ENCODE results near the gene NTRK3. TPM values are rescaled to one million over a fixed set of nuclear protein-coding genes. Genes with fewer than 3 reads are reported as not detected.

NTRK3 gene
- total and polyA plus RNA-seq, 12 donors = 0.45 to 5.6 (median 2.3) TPM

DNA sequence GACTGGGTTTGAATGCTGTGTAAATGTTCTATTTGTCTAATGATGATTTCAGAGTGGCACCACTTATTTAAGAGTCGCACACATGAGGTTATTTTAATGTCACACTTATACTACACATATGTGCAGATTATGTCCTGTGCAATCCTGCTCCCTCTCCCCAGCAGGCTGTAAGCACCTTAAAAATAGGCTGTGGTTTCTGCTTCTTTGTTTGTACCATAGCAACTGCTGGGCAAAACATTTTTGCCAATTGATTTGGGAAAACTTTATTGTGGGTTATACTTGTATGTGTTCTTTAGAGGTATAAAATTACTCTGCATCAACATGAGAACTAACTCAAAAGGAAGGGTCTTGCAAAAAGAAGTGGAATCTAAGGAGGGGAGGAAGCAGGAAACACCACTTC, 318.5 kb downstream of the NTRK3 start:
- ATAC-seq (no peak), DNase-seq (no peak)
- no peaks in the 10 kb centered on the region for H3K36me3 ChIP-seq
- TF ChIP-seq, protein P1, sequence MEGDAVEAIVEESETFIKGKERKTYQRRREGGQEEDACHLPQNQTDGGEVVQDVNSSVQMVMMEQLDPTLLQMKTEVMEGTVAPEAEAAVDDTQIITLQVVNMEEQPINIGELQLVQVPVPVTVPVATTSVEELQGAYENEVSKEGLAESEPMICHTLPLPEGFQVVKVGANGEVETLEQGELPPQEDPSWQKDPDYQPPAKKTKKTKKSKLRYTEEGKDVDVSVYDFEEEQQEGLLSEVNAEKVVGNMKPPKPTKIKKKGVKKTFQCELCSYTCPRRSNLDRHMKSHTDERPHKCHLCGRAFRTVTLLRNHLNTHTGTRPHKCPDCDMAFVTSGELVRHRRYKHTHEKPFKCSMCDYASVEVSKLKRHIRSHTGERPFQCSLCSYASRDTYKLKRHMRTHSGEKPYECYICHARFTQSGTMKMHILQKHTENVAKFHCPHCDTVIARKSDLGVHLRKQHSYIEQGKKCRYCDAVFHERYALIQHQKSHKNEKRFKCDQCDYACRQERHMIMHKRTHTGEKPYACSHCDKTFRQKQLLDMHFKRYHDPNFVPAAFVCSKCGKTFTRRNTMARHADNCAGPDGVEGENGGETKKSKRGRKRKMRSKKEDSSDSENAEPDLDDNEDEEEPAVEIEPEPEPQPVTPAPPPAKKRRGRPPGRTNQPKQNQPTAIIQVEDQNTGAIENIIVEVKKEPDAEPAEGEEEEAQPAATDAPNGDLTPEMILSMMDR (IDR thresholded peaks at IDR 0.05) = no peak
- H3K4me1 ChIP-seq = peaks cover 0 to 16% (median 5%) of the 10 kb centered on the region in 9 donors
- no peaks in the 10 kb centered on the region for H3K9me3 ChIP-seq
- intact Hi-C loops (cut with DNase I) = loop anchor here in 1 of 10 donors (10.0 kb wide), 1 partner anchor 307 kb away; no protein-coding TSS in a partner anchor
- 56 to 62% methylated on average over 1 of the region's 1 CpG for WGBS, 2 donors
- H3K27ac ChIP-seq = no peak overlapping the region
- no peak overlapping the region for H3K4me3 ChIP-seq
- H3K27me3 ChIP-seq = no peaks in the 10 kb centered on the region

- H3K27me3 ChIP-seq = no peaks in the 10 kb centered on the region
- H3K36me3 ChIP-seq = no peaks in the 10 kb centered on the region
- H3K4me3 ChIP-seq = no peak overlapping the region
- TF ChIP-seq, protein P1 (IDR thresholded peaks at IDR 0.05) = no peak
- H3K9me3 ChIP-seq = no peaks in the 10 kb centered on the region
- no peak overlapping the region for H3K27ac ChIP-seq
- DNase-seq = no peak
- peak in 3 of 8 donors; percentile 5 to 57 (median 32) for ATAC-seq
- 28 to 48% methylated on average over 2 of the region's 2 CpGs for WGBS, 2 donors
- intact Hi-C loops (cut with DNase I) = loop anchor here in 1 of 10 donors (10.0 kb wide), 1 partner anchor 309 kb away; no protein-coding TSS in a partner anchor
- peaks cover 0 to 12% (median 5%) of the 10 kb centered on the region in 9 donors for H3K4me1 ChIP-seq
Observed at GRCh38 chr15:87935583-87935982, 321.0 kb downstream of the NTRK3 start.

DNA sequence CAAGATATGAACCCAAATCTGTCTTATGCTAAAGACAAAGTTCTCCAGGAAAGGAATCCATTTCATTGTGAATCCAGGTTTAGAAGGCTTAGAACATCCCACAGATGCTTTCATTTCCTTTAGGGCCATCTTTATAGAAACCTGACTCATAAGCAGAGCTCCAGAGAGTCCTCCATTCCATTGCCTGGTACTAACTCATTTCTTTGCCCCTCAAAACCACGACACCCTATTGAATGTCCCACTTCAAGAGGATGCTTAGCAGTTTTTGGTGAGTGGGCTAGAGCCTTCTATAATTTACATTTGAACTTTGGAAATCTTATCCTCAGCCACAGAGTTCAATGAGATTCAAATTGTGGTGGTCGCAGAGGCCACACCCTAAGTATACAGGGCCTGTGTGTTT, 325.0 kb downstream of the NTRK3 start:
- H3K36me3 ChIP-seq = no peaks in the 10 kb centered on the region
- H3K4me1 ChIP-seq = peaks cover 0 to 5% (median 0%) of the 10 kb centered on the region in 9 donors
- no peak overlapping the region for H3K27ac ChIP-seq
- ATAC-seq = no peak
- DNase-seq = no peak
- TF ChIP-seq, protein P1 (IDR thresholded peaks at IDR 0.05) = no peak
- H3K9me3 ChIP-seq = no peaks in the 10 kb centered on the region
- WGBS, 2 donors = 81 to 86% methylated on average over 2 of the region's 2 CpGs
- no peaks in the 10 kb centered on the region for H3K27me3 ChIP-seq
- no peak overlapping the region for H3K4me3 ChIP-seq
- intact Hi-C loops (cut with DNase I) = loop anchor here in 1 of 10 donors (10.0 kb wide), 1 partner anchor 313 kb away; no protein-coding TSS in a partner anchor

DNA sequence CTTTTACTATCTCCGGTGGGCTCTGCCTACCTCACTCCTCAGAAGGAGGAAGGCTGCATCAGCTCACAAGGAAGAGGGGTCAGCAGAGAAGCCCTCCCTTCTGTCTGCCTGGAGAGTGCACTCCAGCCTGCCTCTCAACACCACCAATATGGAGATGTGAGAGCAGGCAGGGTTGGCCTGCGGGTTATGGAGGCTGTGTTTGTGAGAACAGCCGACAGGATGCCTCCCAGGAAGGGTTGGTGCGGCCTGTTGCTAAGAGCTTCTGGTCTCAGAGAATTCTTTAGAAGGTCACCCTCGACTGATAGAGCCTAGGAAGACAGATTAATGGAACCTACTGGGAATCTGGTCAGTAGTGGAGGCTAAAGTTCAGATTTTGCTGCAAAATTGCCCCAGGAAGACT, 326.1 kb downstream of the NTRK3 start:
- Histone ChIP-seq H3K27ac (no peak overlapping the region), H3K4me1 (peaks cover 0 to 5% (median 0%) of the 10 kb centered on the region in 9 donors), H3K27me3 (no peaks in the 10 kb centered on the region), H3K9me3 (no peaks in the 10 kb centered on the region), H3K4me3 (no peak overlapping the region), H3K36me3 (no peaks in the 10 kb centered on the region)
- DNase-seq = no peak
- ATAC-seq = no peak
- TF ChIP-seq, protein P1 (IDR thresholded peaks at IDR 0.05) = no peak
- 64 to 80% methylated on average over 5 of the region's 5 CpGs for WGBS, 2 donors
- intact Hi-C loops (cut with DNase I) = loop anchor here in 1 of 10 donors (10.0 kb wide), 1 partner anchor 314 kb away; no protein-coding TSS in a partner anchor
